NCI-H2081 (cell line): ENCODE data around the gene JARID2.
"Not testable (repeated sequence)": the region's sequence is repeated elsewhere in the genome, so short reads cannot be mapped to it uniquely, and the experiment has no call there.

Experiments used
- DNase-seq, 2 experiments: peaks; one replicate each; lab custom pipeline; 2025; lab: John Stamatoyannopoulos, UW

JARID2 gene

DNA sequence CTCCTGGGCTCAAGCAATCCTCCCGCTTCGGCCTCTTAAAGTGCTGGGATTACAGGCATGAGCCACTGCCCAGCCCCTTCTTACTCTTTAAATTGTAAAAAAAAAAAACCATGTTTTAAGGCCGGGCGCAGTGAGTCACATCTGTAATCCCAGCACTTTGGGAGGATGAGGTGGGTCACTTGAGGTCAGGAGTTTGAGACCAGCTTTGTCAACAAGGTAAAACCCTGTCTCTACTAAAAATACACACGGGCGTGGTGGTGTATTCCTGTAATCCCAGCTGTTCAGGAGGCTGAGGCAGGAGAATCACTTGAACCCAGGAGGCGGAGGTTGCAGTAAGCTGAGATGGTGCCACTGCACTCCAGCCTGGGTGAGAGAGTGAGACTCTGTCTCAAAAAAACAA lies 43.6 kb downstream of the JARID2 start:
- not testable (repeated sequence) for DNase-seq

DNA sequence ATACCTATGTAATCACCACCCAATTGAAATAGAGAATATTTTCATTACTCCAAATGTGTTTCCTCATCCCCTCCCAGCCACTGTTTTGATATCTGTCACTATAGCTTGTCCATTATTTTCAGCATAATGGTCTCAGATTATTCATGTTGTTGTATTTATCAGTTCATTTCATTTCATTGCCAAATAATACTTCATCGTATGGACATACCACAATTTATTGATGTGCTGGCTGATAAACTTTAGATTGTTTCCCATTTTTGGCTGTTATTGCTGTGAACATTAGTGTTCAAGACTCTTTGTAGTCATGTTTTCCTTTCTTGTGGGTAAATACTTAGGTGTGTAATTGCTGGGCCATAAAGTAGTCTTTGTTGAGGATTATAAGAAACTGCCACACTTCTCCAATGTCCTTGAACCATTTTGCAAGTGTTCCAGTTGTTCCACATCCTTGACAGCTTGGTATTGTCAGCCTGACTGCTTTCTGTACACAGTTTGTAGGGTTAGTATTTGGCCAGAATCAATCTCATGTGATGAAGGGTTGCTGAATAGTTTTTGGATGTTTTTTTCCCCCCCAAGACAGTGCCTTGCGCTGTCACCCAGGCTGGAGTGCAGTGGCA lies 44.3 kb downstream of the JARID2 start:
- no peak for DNase-seq

DNA sequence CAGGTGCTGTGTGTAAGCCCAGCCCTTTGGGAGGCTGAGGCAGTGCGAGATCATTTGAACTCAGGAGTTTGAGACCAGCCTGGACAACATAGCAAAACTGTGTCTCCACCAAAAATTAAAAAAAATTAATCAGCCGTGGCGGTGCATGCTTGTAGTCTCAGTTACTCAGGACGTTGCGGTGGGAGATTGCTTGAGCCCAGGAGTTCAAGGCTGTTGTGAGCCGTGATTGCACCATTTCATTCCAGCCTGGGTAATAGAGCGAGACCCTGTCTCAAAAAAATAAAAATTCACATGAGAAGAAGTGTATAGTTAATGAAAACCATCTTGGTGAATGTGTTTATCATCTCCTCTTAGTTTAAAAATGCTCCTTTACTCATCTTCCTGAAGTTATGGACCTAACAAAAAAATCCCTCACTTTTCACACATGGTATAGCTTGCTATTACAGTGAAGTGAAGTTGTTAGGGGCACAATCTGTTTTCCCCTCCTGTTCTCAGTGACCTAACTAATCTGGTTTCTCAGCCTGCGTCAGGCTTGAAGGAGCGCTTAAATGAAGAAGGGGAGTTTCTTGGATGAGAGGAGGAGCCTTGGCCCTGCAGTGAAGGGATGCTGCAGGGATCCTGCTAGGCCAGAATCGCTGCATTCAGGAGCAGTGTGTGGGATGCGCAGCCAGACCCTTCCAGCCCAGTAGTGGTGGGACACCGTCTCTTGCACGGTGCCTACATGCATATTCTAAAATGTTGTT lies 45.3 kb downstream of the JARID2 start:
- DNase-seq, result no peak

DNA sequence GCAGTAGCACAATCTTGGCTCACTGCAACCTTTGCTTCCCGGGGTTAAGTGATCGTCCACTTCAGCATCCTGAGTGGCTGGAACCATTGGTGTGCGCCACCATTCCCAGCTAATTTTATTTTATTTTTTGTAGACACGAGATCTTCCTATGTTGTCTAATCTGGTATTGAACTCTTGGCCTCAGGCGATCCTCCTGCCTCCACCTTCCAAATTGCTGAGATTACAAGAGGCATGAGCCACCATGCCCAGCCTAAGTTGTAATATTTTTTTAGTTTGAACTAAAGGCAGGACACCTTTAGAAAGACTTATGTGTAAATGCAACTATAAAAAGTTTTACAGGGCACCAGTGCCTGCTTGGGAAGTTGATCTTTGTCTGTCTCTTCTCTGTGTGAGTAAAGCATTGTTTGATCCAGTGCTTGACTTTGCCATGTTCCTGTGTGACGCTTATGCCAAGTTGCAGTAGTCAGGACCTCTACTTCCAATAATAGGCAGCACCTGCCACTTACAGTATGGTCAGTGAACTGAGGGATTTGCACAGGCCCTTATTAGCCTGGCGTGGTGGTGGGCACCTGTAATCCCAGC lies 46.9 kb downstream of the JARID2 start:
- DNase-seq, result no peak

DNA sequence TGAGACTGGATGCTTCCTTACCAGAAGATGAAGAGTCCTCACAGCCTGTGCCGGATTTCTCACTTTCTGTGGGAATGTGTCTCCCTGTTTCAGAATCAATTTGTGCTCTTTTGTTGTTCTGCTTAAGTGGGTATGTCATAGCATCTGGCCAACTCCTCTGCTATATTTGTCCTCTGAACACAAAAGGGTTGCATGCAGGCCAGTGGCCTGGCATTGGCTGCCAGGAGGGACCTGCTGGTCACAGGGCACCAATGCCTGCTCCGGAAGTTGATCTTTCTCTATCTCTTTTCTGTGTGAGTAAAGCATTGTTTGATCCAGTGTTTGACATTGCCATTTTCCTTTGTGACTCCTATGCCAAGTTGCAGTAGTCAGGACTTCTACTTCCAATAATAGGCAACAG lies 47.8 kb downstream of the JARID2 start:
- no peak for DNase-seq

DNA sequence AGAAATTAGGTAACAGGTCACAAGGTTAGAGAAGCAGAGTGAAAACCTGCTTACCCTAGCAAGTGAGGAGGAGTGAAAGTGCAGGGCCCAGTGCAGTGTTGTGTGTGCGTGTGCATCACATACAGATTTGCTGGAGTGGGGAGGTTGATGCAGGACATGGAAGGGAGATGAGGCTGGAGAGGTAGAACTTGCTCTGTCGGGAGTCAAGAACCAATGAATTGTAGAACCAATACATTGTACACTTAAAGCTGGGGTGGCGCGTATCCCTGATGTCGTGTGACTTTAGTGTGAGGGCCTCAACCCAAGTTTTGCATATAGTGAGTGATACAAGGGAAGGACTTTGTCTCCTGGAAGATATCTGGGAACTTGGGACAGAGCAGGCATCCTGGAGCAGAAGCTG lies 48.6 kb downstream of the JARID2 start:
- DNase-seq, result no peak

DNA sequence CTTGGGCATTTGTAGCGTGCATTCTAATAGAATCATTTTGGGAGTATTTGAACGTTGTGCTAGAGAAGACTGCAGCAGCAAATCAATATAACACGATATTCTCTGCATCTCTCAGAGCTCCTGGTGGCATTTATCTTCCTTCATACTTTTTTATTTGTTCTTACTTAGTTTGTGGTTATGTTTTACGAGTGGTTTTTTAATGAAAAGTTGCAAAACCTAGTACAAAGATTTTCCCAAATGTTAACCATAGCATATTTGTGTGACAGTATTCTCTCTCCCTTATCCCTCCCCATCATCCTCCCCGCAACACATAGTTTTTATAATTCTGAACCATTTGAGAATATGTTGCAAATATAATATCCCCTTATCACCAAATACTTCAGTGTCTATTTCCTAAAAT lies 50.4 kb downstream of the JARID2 start:
- DNase-seq, result no peak

DNA sequence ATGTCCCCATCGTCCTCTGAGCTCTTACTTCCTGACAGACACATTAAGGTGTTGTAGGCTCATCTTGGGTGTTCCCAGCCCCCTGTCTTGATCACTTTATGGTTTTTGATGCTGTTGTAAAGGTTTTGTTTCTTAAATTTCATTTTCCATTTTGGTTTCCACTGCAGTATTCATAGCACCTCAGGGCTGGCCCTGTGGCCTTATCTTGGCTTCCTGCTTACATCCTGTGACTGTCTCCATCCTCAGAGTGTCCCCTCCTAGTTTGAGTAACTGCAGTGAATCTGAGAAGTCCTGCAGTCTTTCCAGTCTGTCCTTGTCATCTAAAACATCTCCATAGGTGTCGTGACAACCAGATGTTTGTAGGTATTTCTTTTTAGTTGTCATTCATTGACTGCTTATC lies 50.9 kb downstream of the JARID2 start:
- DNase-seq, result no peak

DNA sequence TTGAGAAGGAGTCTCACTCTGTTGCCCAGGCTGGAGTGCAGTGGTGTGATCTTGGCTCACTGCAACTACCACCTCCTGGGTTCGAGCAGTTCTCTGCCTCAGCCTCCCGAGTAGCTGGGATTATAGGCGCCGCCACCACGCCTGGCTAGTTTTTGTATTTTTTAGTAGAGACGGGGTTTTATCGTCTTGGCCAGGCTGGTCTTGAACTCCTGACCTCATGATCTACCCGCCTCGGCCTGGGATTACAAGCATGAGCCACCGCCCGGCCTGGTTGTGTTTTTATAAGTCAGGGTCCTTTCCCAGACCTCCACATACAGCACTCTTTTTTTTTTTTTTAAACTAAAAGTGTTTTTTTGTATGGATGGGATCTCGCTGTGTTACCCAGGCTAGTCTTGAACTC lies 51.3 kb downstream of the JARID2 start:
- not testable (repeated sequence) for DNase-seq

DNA sequence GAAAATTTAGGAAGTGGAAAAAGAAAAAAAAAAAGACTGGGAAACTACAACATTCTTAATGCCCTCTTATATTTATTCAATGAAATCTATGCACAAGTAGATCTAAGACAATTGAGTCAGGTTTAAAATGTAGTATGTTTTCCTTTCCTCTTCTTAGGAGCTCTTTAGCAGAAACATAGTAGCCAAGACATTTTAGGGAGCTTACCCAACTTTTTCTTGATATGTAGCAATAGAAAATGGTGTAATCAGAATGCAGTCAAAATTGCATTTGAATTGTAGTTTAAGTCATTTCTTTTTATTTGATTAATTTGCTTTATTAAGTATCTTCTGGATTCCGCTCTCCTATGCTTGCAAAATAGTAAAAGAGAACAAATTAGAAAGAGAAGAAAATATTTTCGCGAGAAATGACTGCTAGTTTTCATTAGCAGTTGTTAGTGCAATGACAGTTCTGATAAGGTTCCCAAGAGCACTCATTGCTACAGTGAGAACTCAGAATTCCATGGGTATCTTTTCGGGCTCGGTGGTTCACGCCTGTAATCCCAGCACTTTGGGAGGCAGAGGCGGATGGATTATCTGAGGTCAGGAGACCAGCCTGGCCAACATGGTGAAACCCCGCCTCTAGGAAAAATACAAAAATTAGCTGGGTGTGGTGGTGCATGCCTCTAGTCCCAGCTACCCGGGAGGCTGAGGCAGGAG lies 52.2 kb downstream of the JARID2 start:
- no peak for DNase-seq

DNA sequence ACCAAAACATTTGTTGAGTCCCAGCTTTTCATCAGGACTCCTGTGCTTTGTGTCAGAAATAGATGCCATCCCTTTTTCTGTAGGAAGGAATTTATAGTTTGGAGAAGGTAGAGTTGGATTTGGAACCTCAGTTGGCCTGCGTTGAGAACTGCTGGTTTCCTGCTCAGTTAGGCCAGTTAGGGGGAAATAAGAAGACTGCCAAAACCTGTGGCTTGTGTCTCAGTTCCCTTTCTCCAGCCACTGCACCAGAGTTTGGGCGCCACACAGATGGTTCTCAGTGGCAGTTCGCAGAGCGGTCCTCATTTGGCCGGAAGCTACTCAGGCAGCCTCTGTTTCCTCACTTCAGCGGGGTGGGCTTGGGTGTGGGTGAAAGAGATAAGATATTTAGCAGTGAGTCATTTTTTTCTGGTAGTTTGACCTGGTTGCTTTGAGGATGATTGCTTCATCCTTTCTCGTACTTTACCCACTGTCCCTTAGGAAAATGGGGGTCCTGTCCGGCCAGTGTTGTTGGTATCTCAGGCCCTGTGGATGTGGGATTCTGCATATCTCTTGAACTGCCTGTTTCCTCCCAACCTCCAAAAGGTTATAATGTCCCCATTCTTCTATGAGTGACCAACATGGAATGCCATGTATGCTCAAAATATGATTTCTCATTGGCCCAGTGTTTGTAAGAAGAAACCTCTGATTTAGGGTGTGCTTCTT lies 53.7 kb downstream of the JARID2 start:
- DNase-seq, result no peak

DNA sequence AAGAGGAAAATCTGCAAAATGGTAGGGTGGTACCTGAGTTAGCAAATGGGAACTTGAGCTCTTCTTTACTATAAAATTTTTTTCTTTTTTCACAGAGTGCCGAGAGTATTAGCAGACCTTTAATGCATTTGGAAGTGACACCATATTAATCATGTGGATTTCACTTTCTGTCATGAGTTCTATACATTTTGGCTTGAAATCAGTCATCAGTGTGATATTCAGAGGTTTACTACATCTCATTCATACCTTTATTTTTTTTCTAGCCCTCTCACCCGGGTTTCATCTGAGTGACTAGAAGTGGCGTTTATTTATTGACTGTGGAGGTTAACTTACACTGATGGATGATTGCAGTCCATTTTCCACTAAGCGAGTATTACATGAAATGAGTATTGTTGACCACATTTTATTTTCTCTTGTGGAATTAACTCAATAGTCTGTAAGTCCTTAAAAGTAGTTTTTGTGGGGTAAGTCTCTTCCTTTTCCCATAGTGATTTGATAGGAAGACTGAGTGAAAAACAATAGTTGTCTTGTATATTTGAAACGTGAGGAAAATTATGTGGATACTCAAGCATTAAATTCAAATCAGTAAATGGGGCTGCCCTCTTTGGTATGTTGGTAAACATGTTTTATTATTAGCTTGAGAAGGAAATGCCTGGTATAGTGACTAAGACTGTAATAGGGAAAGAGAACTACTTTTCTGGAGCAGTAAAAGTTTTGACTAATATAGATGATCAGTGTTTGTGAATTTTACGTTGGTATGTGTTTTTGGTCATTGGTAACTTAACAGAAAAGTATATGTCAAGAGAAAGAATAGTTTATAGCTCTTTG lies 55.5 kb downstream of the JARID2 start:
- DNase-seq, result no peak

DNA sequence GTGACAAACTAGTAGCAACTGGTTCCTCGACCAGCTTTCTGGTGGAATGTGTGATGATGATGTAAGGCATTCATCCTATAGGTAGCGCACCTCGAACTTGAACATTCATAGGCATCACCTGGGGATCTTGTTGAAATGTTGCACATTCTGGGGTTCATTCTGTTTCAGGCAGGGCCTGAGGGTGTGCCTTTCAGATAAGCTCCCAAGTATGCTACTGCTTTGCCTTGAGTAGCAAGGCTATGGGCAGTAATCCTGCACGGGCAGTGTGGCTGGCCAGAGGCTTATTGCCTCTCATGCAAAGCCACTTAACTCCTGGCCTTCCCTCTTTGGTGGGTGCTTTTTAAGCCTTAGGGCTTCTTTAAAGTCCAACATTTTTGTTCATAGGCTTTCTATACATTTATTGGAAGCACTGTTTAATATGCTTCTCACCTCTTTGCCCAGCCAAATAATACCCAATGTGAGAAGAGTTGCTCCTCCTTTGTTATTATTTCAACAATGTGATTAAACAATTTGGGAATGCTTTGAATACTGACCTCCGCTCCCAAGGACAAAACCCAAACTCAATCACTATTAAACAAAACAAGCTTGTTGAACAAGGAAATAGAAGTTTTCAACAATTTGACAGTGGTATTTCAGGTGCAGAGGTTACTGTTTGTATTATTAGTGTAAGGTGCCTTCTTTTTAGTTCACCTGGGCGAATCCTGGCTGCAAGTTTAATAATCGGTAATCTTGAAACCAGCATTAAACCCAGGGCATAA lies 57.5 kb downstream of the JARID2 start:
- no peak for DNase-seq

DNA sequence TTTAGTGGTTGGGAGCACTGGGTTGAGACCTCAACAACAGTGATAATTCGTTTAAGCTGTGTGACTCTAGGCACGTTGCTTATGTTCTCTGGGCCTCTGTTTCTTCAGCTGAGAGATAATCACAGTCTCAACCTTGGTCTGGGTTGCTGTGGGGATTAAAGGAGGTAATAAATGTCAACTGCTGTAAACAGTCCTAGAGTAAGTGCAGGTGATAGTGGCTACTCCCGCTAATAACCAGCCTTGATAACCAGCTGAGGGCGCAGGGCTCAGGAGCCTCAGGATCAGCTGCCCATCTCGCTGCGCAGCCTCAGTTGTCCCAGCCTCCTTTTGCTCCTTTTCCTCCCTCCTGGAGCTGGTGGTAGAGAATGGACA lies 58.0 kb downstream of the JARID2 start:
- DNase-seq, result no peak

DNA sequence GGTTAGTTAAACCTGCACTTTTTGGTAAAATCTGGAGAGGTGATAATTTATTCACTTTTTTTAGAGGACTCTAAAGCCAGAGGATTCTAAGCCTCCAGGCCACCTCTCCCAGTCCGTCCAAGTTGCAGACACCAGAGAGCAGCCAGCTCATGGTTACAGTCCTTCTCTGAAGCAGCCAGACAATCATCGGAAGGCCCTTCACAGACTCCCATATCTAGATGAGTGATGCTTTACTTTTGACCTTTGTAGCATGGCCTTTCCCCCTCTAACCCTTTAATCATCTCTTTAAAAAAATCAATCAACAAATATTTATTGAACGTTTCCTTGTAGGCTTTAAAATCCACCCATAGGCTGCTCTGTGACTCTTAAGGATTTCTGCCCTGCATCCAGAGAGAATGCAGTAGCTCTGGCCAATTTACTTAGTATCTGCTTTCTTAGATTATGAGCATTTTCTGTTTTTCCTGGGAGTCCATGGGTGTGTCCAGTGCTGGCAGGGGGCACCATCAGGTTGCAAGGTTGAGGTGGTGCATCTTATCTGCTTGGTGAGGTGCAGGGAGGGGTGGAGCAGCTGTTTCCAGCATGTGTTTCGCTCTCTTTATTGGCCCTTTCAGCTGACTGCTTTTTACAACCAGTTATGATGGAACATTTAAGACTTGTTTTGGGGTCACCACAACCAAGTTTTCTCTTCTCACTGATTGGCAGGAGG lies 58.6 kb downstream of the JARID2 start:
- no peak for DNase-seq

DNA sequence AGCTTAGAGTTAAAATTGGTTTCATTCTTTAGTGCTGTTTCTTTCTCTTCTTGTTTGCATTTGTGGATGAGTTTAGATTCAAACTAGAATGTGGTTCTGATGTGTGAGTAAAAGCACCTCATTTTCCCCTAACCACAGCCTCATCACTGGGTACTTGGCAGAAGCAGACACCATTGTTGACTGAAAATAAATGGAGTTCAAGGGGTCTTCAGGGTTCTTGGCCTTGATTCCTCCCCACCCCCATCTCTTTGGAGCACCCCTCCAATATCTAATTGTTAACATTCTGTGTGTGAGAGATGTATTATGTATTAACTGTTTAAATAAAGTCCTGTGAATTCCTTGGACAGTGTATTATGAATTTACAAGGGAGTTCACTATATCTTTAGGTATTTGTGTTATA lies 59.6 kb downstream of the JARID2 start:
- no peak for DNase-seq

DNA sequence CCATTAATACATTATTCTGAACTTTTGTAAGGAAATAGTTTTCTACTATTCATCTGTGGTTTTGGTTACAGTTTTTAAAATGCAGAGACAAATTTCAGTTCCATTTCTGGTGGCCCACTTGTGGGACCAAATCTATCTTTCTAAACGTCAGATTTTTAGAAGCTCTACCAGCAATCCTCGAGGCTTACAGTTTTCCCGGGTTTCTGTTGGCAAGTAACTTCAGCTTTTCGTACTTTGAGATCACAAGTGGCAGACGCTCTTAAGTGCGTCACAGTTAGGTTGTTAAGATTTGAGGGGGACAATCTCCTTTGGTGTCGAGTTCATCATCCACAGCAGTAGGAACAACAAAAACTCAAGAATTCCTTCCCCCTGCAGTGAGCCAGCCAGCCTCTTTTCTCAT lies 60.0 kb downstream of the JARID2 start:
- DNase-seq, result no peak

DNA sequence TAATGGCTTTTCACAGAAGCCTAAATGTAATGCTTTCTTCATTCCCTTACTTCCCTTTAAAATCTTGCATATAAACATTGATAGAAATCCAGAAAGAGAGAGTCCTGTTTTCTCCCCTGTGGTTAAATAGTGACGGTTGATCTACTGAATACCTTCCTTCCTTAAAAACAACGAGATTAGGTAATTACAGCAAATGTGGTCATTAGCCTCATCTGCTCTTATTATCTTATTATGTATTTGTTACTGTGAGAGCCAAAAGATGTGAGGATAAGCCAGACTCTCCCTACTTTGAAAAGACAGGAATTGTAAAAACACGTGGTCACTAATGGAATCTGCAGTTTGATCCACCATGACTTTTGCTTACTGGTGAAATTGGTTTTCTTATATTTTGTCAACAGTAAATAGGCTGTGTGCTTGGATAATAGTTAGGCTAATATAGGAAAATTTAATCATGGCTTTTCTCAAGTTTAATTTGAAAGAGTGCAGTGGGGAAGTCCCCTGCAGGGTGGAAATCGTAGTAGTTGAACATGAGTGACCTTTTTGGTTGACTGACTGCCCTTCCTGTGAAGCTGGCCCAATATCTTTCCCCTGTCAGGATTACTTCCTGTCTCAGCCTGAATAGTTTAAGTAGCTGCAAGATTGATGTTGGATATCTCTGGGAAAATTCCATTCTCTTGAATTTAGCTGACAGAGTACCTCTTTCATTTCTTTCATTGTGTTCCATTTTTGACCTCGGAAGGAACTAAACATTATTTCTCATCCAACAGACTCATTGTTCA lies 62.8 kb downstream of the JARID2 start:
- DNase-seq, result no peak

DNA sequence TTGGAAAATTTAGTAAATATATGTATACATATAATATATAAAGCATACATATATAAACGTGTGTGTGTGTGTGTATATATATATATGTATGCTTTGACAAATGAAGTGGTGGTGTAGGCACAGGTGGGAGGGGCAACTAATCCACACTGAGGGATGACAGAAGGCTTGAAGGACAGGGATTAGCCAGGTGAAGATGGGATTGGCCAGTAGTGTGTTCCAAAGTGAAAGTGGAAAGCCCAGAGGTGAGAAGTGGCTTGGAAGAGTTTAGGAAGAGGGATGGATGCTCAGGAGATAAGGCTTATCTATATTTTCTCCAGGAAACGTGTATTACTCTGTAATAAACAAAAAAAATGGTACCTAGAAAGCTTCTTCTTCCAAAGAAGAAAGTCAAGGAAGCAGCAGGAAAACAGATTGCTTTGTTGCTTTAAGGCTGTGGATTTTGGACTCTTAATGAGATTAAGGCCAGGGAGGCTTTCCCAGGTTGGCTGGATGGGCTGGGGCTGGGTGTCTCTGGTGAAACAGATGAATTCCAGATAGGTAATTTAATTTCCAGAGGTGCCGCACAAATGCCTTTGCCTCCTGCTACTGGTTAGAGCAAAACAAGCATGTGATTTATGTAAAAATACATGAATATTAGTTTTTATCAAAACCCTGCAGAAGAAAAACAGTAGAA lies 63.9 kb downstream of the JARID2 start:
- no peak for DNase-seq
